CD4-positive, alpha-beta T cell treated with Interferon alpha-2 for 1 hour (primary cell): Measurements from ENCODE around the gene WHRN.
A peak's percentile ranks its signal among the peaks of the same experiment; 100 is the strongest.

ENCODE experiments used
- DNase-seq, 2 donors: peaks; one replicate each; pipeline ENCODE4 v3.0.0-alpha.2; 2020 to 2022

The WHRN gene

DNA sequence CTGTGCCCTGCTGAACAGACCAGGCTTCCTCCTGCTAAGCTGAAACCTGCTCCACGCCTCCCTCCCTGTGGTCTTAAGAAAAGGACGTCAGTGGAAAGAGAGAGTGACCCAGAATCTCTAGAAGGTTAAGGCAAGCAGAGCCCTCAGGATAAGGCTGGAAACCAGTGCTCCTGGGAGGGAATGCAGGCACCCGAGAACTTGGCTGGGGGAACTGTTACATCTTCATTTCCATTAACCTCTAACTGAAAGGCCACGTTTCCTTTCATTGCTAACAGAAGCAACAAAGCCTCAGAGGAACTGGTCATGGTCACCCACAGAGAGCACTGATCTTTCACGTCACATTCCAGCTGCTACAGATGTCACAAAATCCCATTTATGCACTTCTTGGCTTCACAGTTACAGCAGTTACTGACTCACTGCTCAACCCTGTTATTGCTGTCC, 91.4 kb downstream of the WHRN start:
- DNase-seq = no peak

DNA sequence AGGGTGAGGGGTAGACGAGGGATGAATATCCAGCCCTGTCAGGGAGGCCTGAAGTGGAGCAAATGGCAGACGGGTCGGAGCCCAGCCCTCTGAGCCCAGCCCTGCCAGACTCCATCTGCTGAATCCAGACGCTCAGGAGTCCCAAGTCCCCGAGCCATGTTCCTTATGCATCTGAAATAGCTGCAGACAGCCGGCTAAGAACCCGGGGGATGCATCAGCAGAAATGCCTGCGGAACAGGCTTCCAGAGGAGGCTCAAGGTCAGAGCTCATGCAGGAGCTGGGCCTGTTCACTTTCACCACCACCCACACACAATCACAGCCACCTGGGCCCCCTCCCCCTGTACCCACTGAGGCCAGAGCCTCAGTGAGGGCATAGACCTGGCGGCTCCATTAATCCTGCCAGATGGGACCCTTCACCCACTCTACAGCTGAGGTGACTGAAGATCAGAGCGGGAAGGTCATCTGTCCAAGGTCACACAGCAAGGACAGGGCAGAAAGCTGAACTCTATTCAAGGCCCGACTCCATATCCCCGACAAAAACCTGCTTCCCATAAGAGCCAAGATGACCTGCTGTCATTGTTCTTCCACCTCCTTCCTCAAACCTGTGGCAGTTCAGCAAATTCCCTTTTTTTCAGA, 93.1 kb downstream of the WHRN start:
- DNase-seq = no peak

DNA sequence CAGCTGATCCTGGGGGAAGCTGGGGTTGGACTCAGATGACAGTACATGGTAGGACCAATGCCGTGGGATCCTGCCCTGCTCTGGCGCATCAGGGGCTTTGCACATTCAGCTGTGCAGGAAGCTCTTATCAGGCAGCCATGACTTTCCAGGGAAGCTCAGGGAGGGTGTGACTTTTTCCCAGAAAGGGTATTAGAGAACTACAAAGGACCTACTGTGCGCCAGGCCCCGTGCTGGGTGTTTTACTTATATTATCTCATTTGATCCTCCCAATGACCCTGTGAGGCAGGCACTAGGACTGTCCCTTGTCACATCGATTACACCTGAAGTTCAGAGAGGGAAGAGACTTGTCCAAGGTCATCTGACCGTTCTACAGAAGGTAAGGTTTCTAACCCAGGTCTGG, 93.8 kb downstream of the WHRN start:
- no peak for DNase-seq

DNA sequence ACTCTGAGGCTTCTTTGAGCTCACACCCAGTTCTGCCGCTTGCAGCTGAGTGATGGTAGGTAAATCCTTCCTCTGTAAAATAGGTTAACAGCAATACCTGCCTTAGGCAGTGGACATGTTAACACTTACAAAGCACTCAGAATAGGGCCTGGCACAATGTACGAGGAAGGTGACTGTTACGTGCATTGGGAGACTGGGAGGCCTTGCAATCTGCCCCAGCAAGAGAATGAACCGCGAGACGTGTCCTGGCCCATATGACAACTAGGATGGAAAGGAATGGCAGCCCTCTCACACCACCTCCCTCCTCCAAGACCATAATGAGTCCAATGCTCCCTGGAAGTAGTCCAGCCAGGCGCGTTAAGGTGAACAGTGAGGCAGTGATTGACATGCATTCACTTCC, 94.4 kb downstream of the WHRN start:
- DNase-seq = no peak

DNA sequence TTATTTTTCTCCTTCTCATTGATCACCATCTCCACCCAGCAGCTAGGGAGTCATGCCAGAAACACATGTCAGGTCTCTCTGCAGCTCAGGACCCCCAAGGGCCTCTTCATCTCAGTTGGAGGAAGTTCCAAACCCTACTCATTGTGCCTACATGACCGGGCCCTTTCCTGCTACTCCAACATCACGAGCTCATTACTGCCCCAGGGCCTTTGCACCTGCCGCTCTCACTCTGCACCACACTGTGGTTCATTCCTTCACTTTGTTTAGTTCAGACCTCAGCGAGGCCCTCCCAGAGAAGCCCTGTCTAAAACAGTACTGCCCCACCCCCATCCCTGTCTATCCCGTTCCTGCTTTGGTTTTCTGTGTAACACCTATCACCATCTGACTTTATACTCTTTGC, 95.4 kb downstream of the WHRN start:
- DNase-seq = no peak

DNA sequence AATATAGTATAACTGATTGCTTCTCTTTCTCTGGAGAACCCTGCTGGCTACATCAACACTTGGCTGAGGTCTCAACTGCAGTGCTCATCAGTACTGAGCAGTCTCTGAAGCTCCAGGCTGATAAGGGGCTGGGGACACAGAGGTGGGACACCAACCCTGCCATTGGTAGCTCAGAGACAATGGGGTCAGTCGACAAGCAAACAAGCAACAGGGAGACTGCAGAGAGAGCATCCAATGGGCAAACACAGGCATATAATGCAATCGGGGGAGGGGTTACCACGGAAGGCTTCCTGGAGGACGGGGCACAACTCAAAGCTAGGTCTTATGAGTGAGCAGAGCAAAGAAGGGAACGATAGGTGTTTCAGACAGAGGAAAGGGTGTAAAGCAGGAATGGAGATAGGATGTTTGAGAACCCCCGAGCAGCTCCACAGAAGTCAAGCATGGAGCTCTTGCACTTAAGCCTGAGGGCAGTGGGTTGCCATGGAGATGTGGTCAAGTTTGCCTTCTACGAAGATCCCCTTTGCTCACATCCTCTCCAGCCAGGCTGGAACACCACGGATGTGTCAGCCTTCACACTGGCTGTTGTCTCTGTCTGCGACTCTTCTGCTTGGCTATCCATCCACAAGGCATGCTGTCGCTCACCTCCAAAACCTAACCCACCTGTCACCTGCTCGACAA, 96.0 kb downstream of the WHRN start:
- peak in 1 of 2 donors; percentile 29 for DNase-seq

DNA sequence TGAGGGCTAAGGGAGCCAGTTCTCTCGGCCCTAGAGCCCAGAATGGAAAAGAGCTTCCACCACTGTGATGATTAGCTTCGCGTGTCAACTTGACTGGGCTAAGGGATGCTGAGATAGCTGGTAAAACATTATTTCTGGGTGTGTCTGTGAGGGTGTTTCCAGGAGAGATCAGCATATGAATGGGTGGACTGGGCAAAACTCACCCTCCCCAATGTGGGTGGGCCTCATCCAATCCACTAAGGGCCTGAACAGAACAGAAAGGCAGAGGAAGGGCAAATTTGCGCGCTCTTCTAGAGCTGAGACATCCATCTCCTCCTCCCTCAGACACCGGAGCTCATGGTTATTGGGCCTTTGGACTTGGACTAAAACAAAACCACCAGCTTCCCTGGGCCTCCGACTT, 96.6 kb downstream of the WHRN start:
- no peak for DNase-seq

DNA sequence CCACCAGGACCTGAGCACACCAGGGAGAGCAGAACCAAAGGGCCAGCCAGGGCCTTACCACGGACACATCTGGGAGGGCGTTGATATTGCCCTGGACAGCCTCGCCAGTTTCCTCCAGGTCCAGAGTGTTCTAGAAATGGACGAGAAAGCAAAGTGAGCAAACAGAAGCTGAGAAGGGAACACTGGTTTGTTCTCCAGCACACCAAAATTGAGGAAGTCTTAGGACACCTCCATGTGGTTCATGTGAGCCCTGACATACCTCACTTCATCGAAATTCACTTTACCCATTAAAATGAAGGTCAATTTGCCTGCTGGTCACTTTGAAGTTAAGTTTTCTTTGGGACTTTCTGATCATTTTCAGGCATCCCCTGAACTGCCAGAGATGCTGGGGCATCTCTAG, 97.4 kb downstream of the WHRN start:
- DNase-seq = no peak

DNA sequence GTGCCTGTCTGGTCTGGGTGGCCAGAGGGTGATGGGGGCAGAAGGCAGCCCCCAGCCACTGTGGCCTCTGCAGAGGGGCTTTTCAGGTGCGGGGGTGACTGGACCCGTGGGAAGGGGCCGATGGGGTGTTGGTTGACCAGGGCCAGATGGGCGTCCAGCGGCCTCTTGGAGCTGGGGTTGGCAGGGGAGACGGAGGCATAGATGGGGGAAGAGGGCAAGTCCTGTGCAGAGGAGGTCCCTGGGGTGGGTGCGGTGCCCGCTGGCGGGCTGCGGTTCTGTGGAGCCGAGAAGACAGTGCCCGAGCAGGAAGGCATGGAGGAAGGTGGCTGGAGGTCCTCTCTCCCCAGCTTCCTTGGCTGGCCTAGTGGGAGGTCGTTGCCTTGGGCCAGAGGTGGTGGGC, 98.8 kb downstream of the WHRN start:
- no peak for DNase-seq

DNA sequence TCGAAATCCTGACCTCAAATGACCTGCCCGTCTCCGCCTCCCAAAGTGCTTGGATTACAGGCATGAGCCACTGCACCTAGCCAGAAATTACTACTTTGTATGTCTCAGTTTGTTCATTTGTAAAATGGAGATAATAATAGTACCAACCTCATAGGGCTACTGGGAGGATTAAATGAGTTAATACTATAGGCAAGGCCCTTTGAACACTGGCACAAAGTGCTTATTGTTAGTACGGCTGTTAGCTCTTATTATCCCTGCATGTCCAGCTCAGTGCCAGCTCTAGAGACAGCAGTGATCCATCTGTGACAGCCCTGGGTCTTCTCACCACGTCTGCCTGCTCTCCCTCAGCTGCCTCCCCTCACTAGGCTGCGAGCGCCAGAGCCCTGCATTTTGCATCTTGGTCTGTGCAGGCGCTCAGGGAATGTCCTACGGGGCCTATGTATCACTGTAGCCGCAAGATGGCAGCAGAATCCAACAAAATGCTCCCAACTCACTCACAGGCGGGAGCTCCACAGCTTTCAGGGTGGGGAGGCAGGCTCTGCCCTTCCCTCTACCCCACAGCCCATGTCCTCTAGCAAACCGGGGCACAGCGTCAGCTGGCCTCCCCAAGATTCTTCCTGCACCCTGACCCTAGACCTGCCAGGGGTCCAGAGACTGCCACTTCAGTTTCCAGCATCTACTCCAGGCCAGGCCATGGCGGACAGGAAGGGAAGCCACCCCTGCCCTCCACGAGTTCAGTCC, 99.8 kb downstream of the WHRN start:
- peak; percentile 82 to 88 for DNase-seq

DNA sequence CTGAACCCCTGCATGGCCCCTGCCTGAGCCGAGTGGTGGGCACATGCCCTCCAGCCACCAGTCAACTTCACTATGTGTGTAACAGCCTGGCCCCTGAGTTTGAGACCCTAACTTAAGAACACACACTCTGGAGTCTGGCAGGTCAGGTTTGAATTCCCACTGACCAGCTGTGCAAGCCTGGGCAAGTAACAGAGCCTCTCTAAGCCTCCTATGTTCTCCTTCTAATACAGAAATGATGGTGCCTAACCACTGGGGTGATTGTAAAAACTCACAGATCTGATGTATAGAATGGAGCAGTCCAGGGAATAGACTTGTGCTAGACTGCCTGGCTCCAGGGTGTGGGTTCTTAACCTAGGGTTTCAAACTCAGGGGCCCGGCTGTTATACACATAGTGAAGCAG, 100.7 kb downstream of the WHRN start:
- DNase-seq = no peak

DNA sequence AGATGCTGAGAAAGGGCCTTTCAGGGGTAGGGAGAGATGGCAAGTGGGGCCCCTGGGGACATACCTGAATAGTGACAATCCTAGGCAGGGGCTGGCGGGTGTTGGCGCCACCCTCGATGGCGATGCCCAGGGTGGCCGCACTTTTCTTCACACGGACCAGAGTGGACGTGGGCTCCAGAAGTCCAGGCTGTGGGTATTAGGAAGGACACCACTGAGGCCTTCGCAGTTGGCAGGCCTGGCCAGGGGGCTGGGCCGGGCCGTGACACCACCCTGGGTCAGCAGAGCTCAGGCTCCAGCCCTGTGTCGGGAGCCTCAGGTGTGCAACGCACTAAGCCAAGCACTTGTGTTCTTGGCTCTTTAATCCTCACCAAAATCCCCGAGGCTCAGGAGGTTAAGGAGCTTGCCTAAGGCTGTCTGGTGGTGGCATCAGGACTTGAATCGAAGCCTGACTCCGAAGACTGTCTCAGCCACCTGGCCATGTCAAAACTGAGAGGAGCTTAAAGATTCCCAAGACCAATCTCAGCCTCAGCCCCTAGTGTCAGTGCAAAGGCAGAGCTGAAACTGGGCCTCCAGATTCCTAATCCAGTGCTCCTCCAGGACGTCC, 102.0 kb downstream of the WHRN start:
- DNase-seq = no peak

DNA sequence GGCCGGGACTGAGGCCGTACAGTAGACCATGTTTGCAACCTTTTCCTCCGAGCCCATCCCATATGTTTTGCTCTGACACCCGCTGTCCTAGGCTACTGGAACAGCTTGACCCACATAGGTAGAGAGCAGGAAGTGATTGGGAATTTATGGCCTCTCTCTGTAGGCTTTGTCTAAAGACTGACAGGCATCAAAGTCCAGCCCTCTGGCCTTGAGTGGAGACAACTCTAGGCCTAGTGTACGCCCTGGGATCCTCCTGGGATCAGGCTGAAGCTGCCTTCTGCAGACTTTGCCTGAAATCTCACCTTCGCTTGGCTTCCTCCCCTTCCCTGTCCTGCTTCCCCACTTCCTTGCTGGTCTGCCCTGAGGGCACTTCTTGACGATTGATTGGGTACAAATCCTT, 103.9 kb downstream of the WHRN start:
- DNase-seq = no peak

DNA sequence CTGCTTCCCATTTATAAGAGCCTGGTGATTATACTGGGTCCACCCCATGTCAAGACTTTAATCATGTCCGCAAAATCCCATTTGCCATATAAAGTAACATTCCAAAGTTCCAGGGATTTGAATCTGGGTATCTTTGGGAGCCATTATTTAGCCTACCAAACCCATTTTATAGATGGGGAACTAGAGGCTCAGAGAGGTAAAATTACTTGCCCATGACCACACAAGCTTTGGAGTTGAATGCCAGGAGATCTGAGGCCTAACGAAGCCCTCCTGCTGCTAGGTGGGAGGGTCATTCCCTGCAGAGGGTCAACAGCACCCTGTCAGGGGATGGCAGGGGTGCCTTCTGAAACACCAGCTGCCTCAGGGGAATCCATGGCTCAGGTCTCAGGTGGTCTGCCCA, 104.5 kb downstream of the WHRN start:
- DNase-seq = no peak

DNA sequence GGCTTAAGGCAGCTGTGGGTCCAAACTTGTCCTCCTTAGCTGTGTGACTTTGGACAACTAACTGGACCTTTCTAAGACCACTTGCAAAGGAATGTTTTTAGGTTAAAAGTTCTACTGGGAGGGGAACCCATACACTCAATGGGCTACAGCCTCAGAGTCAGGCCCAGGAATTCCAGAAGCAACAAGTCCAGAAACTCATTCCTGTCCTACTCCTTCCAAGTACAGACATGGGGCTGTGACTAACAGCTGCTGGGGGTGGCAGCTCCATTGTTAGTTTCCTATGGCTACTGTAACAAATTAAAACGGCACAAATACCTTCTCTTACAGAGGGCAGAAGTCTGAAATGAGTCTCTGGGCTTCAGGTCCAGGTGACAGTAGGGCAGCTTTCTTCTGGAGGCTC, 105.1 kb downstream of the WHRN start:
- DNase-seq = no peak

DNA sequence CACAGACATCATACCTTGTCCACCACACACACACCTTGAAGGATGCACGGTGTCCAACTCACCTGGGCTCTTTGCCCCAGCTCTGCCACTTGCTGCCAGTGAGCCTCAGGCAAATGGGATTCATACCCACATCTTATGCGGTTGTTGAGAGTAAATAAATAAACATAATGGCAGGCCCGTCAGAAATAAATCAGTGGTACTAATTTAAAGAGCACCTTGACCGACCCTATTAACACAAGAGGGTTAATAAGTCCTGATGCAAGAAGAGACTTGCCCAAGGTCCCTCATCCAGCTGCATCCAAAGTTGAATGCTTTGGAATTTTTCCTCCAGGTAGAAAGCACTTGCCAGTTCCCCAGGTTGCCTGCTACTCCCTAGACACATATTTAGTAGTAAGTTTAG, 105.9 kb downstream of the WHRN start:
- DNase-seq = no peak

DNA sequence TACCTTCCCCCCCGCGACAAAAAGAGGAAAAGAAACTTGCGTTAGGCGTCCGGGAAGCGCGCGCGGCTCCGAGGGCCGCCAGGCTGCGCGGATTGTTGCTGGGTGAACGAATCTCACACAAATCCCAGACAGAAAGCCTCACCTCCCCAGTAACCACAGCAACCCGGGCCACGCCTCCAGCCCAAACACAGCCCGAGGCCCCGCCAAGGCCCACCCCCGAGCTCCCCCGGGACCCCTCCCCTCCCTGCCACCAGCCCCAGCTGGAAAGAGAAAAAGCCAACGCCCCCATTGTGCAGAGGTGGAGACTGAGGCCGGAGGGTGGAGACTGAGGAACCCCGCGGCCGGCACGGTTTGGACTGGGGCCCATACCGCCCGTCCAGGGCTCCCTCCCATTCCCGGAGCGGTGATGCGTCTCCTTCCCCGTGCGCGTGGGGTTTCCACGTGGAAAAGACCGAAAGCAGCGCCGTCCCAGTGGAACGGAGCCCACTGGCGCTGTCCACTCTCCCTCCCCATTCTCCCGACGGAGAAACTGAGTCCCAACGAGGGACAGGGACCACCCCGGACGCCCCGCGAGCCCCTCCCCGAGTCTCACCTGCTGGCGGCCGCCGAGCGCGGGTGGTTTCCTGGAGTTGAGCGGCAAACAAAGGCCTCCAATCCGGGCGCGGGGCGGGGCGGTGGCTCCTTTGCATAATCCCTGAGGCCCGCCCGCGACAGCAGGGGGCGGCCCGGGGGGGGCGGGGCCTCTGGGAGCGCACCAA, 107.2 kb downstream of the WHRN start:
- peak; percentile 95 for DNase-seq

DNA sequence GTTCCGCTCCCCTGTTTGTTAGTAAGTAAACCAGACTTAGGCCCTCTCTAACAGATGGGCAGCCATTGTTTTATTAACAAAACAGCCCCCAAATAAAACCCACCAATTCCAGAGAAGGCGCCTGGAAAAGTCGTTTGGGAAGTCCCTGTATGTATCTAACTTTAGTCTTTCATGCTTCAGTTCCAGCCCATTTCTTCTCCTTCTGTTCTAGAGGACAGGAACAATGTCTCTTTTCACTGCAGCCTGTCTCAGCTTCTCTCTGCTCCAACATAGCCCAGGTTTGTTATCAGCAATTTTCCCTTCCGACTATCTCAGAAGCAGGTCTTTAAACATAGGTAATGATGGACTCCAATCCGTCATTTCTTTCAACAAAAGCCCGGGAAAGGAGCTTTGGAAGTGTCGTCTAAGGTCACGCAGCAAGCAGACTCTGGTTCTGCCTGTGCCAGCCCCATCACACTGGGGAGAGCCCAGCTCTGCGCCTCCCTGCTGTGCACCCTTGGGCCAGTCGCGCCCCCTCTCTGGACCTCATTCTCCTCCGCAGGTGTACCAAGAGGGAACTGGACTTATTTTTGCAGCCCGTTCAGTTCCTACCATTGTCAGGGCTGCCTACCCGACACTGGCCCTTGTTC, 107.9 kb downstream of the WHRN start:
- DNase-seq = no peak

DNA sequence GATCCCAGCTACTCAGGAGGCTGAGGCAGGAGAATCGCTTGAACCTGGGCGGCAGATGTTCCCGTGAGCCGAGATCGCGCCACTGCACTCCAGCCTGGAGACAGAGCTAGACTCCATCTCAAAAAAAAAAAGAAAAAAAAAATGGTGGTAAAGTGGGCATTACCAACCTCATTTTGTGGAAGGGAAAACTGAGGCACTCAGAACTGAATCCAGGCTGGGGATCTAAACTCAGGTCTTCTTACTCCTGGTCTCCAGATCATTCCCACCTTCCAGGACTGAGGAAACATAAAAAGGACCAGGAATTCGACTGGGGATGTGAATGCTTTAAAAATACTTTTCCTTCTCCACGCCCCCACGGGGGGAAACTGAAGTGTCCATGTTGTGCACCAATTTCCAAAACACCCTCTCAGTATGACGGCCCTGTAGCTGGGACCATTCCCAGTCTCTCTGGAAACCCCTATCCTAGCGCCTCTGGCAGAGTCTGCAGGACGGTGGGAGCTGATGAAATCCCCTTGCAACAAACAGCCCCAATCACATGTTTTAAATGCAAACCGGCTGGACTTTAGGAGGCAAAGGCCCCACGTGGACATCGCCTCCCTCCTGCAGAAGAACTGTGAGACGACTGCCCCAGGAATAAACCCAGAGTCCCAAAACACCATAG, 108.6 kb downstream of the WHRN start:
- no peak for DNase-seq

DNA sequence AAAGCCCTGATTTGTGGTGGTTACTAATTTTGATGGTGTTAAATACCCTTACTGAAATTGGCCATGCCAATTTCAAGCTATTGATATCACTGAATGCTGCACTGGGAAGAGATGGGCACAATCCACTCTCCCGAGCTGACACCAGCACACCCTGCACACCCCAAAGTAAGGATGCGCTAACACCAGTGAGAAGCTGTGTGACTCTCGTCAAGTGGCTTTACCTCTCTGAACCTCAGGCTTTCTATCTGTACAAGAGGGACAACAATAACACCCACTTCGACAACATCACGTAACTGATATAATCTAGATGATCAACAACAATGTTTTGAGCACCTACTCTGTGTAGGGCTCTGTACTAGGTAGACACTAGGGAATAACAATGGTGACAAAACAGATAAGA, 109.5 kb downstream of the WHRN start:
- DNase-seq = no peak

DNA sequence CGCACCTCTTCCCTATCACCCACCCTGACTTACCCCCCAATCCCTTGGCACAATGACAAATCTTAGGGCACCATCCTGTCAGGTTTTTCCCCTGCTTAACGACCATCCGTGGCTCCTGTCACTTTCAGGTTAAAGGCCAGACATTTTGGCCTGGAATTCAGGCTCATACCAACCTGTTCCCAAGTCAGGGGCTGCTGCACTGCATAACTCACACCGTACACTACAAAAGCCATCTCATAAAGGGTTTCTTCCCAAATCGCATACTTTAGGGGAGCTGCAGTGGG, 110.0 kb downstream of the WHRN start:
- DNase-seq = no peak
